HCT116 (cell line): ENCODE results near the gene CLSTN1. TPM values are rescaled to one million over a fixed set of nuclear protein-coding genes. Genes with fewer than 3 reads are reported as not detected.

Experiments used
- ATAC-seq: fragments of 200-7000 bp; cut with Tn5 transposase; 2 replicates; pipeline ENCODE4 v1.9.1; 2020; ENCODE audit warnings: mild to moderate bottlenecking, moderate library complexity
- BruUV-seq: library from RNA; stranded (reverse); fragments of 400-500 nt; replicated peaks from 2 replicates; lab custom pipeline; 2021; lab: Mats Ljungman, UMichigan
- CTCF ChIA-PET: fragments of 300-600 bp; sonication (Branson Sonifier 250); formaldehyde crosslinking; loops from one replicate; lab custom pipeline; 2021; ENCODE audit warnings: antibody characterized with exemption; lab: Charles Lee
- POLR2A ChIA-PET: fragments of 300-600, 350-600 bp; sonication (Branson Sonifier 250); formaldehyde crosslinking; loops from one replicate; lab custom pipeline; 2021; ENCODE audit warnings: antibody characterized with exemption; lab: Charles Lee
- RAD21 ChIA-PET, 2 experiments: fragments of 300-600 bp; sonication (Branson Sonifier 250); formaldehyde crosslinking; loops; one replicate each; lab custom pipeline; 2023; ENCODE audit warnings: low total read pairs in 2 of 2; ENCODE audit not compliant: uncharacterized antibody in 2 of 2, unreplicated experiment in 2 of 2, low non-redundant PET in 1 of 2; lab: Charles Lee
- DNase-seq: peaks from one replicate; pipeline ENCODE4 v3.0.0-alpha.2; 2010; ENCODE audit warnings: low read depth, low spot score
- H2AFZ ChIP-seq: fragments of 200-600 bp; shearing (Covaris generic), sonication (generic); 2 replicates; pipeline ENCODE4 v1.6.1; 2017; ENCODE audit warnings: low read depth, mixed run types, mixed read lengths, antibody characterized with exemption, low read length; ENCODE audit not compliant: poor library complexity, severe bottlenecking
- H3K27ac ChIP-seq: 2 replicates; pipeline ENCODE4 v1.5.1; 2012; ENCODE audit warnings: low read depth, low read length
- H3K27me3 ChIP-seq: fragments of 200-600 bp; sonication (generic); 2 replicates; pipeline ENCODE4 v1.6.1; 2016; ENCODE audit warnings: mixed run types, low read length, mixed read lengths; ENCODE audit not compliant: insufficient read depth
- H3K36me3 ChIP-seq, 2 experiments: fragments of 200-500 bp in 1 of 2; fragments of 200-600 bp in 1 of 2; sonication (Bioruptor generic) in 1 of 2; sonication (generic) in 1 of 2; 2 replicates each; pipeline versions ENCODE4 v1.5.1 to v1.6.1; 2014 to 2016; ENCODE audit warnings: low read length in 2 of 2, inconsistent platforms in 1 of 2, mixed read lengths in 1 of 2, mixed run types in 1 of 2; ENCODE audit not compliant: insufficient read depth in 2 of 2, control insufficient read depth in 1 of 2
- H3K4me1 ChIP-seq, 2 experiments: fragments of 200-600 bp in 1 of 2; sonication (generic) in 1 of 2; 2 replicates each; pipeline versions ENCODE4 v1.5.1 to v1.6.1; 2012 to 2017; ENCODE audit warnings: low read length in 2 of 2, inconsistent platforms in 1 of 2, mild to moderate bottlenecking in 1 of 2, mixed read lengths in 1 of 2, mixed run types in 1 of 2, moderate library complexity in 1 of 2; ENCODE audit not compliant: insufficient read depth in 2 of 2, control insufficient read depth in 1 of 2
- H3K4me2 ChIP-seq: fragments of 200-600 bp; sonication (generic); 2 replicates; pipeline ENCODE4 v1.6.1; 2017; ENCODE audit warnings: mixed run types, low read length, mixed read lengths
- H3K4me3 ChIP-seq, 2 experiments: fragments of 200-600 bp in 1 of 2; sonication (generic) in 1 of 2; replicated peaks in 1 of 2; 2 replicates each; pipeline ENCODE4 v1.5.1; 2011 to 2016; ENCODE audit warnings: low read length in 2 of 2, control low read depth in 1 of 2, low read depth in 1 of 2, mild to moderate bottlenecking in 1 of 2, mixed read lengths in 1 of 2, mixed run types in 1 of 2
- H3K79me2 ChIP-seq: fragments of 200-600 bp; sonication (generic); 2 replicates; pipeline ENCODE4 v1.6.1; 2017; ENCODE audit warnings: mild to moderate bottlenecking, mixed run types, low read length, moderate library complexity, mixed read lengths; ENCODE audit not compliant: insufficient read depth
- H3K9ac ChIP-seq: fragments of 200-600 bp; sonication (generic); 2 replicates; pipeline ENCODE4 v1.6.1; 2016; ENCODE audit warnings: low read length, mixed read lengths
- H3K9me2 ChIP-seq: fragments of 200-600 bp; sonication (generic), shearing (Covaris generic); 2 replicates; pipeline ENCODE4 v1.6.1; 2017; ENCODE audit warnings: mixed run types, mild to moderate bottlenecking, moderate library complexity; ENCODE audit not compliant: insufficient read depth
- H3K9me3 ChIP-seq, 2 experiments: fragments of 200-500 bp in 1 of 2; fragments of 200-600 bp in 1 of 2; sonication (Bioruptor generic) in 1 of 2; sonication (generic) in 1 of 2; 2 replicates each; pipeline ENCODE4 v1.6.1; 2014 to 2017; ENCODE audit warnings: low read length in 2 of 2, mixed read lengths in 2 of 2, inconsistent platforms in 1 of 2, low read depth in 1 of 2, mild to moderate bottlenecking in 1 of 2, mixed run types in 1 of 2, moderate library complexity in 1 of 2; ENCODE audit not compliant: control insufficient read depth in 1 of 2, insufficient read depth in 1 of 2
- H4K20me1 ChIP-seq: fragments of 200-600 bp; sonication (generic), shearing (Covaris generic); 2 replicates; pipeline ENCODE4 v1.6.1; 2017; ENCODE audit warnings: mixed run types, mild to moderate bottlenecking, moderate library complexity; ENCODE audit not compliant: insufficient read depth
- CEBPB ChIP-seq: IDR thresholded peaks from 2 replicates; pipeline ENCODE4 v1.6.1; 2012; ENCODE audit warnings: low read depth
- CTCF ChIP-seq, 3 experiments: fragments of 200-600 bp in 1 of 3; sonication (generic) in 1 of 3; IDR thresholded peaks in 2 of 3; conservative IDR thresholded peaks in 1 of 3; 2 replicates each; pipeline ENCODE4 v1.5.1; 2012 to 2017; ENCODE audit warnings: low read depth in 2 of 3, low read length in 2 of 3, antibody characterized with exemption in 1 of 3, borderline replicate concordance in 1 of 3, control low read depth in 1 of 3, mild to moderate bottlenecking in 1 of 3, mixed read lengths in 1 of 3, mixed run types in 1 of 3, moderate library complexity in 1 of 3; ENCODE audit not compliant: insufficient read depth in 1 of 3
- ELF1 ChIP-seq: IDR thresholded peaks from 2 replicates; pipeline ENCODE4 v1.6.1; 2012; ENCODE audit warnings: low read depth, borderline replicate concordance
- EZH2 ChIP-seq: fragments of 200-600 bp; sonication (generic); IDR thresholded peaks from 2 replicates; pipeline ENCODE4 v1.6.1; 2017; ENCODE audit warnings: antibody characterized with exemption, mixed run types
- EZH2phosphoT487 ChIP-seq: fragments of 200-600 bp; IDR thresholded peaks from 2 replicates; pipeline ENCODE4 v1.6.1; 2018; ENCODE audit warnings: antibody characterized with exemption, borderline replicate concordance
- JUND ChIP-seq: IDR thresholded peaks from 2 replicates; pipeline ENCODE4 v1.6.1; 2012
- POLR2AphosphoS5 ChIP-seq: IDR thresholded peaks from 2 replicates; pipeline ENCODE4 v1.6.1; 2011; ENCODE audit warnings: mild to moderate bottlenecking, low read depth, low read length, moderate library complexity
- RAD21 ChIP-seq: IDR thresholded peaks from 2 replicates; pipeline ENCODE4 v1.6.1; 2012; ENCODE audit warnings: low read depth, mild to moderate bottlenecking
- SIN3A ChIP-seq: IDR thresholded peaks from 2 replicates; pipeline ENCODE4 v1.6.1; 2012; ENCODE audit warnings: low read depth
- YY1 ChIP-seq: IDR thresholded peaks from 2 replicates; pipeline ENCODE4 v1.6.1; 2011; ENCODE audit warnings: low read length, low read depth, moderate library complexity, mild to moderate bottlenecking; ENCODE audit not compliant: insufficient replicate concordance; ENCODE audit errors: extremely low read depth
- ZBTB33 ChIP-seq: IDR thresholded peaks from 2 replicates; pipeline ENCODE4 v1.6.1; 2011; ENCODE audit warnings: mild to moderate bottlenecking, low read length, moderate library complexity; ENCODE audit not compliant: insufficient replicate concordance; ENCODE audit errors: extremely low read depth
- ZNF274 ChIP-seq: fragments of 200-500 bp; sonication (Bioruptor generic); IDR thresholded peaks from 2 replicates; pipeline ENCODE4 v1.6.1; 2014; ENCODE audit warnings: mild to moderate bottlenecking, low read depth, low read length, inconsistent platforms
- intact Hi-C: fragments of 100-400 bp; cut with micrococcal nuclease; formaldehyde crosslinking; loops from 2 replicates; pipeline ENCODE4 v1.10.0; 2022
- total RNA-seq: library from RNA; stranded (reverse); gene quantifications from one replicate; pipeline ENCODE4 v1.2.1, GENCODE V29; 2021; ENCODE audit not compliant: unreplicated experiment

The CLSTN1 gene
- total RNA-seq, 1 experiment from 2014 or later = 113 TPM

GRCh38 chr1:9817734-9818133 lies 6.0 kb downstream of the CLSTN1 start:
- ATAC-seq (no peak), DNase-seq (no peak)
- Histone ChIP-seq H3K79me2 (peaks cover 93% of the 10 kb centered on the region), H3K9ac (no peak overlapping the region), H3K4me1 (peaks cover 7 to 13% of the 10 kb centered on the region in 2 experiments), H3K36me3 (no peaks in the 10 kb centered on the region), H3K9me3 (no peaks in the 10 kb centered on the region), H3K4me3 (no peak overlapping the region), H3K27ac (no peak overlapping the region), H4K20me1 (peaks cover 14% of the 10 kb centered on the region; the same call in 1 of the 2 replicates), H3K4me2 (no peak overlapping the region), H3K9me2 (no peaks in the 10 kb centered on the region), H3K27me3 (no peaks in the 10 kb centered on the region), H2AFZ (no peak overlapping the region)
- POLR2A ChIA-PET = interaction anchor here (0.9 to 1.1 kb wide), 2 partner anchors 13 to 32 kb away, joined by 3 read pairs; no protein-coding TSS in a partner anchor
- BruUV-seq = no TSS peak
- CTCF ChIA-PET = no interaction called here
- TF ChIP-seq RAD21 = no peak
- no peak for TF ChIP-seq EZH2
- TF ChIP-seq CTCF (IDR thresholded peaks at IDR 0.05 in 2 of 3, conservative IDR thresholded peaks at IDR 0.05 in 1 of 3; ENCODE audit: borderline replicate concordance in 1 of 3, insufficient read depth in 1 of 3, low read depth in 2 of 3, low read length in 2 of 3) = no peak
- TF ChIP-seq YY1 = no peak
- TF ChIP-seq CEBPB = no peak
- no peak for TF ChIP-seq EZH2phosphoT487
- intact Hi-C loops = no loop called here
- RAD21 ChIA-PET = no interaction called here

GRCh38 chr1:9816199-9816598 lies 7.6 kb downstream of the CLSTN1 start:
- H3K4me3 ChIP-seq = no peak overlapping the region
- ATAC-seq (no peak), DNase-seq (no peak)
- H4K20me1 ChIP-seq = peaks cover 5% of the 10 kb centered on the region; the same call in 1 of the 2 replicates
- ChIA-PET RAD21 (no interaction called here), POLR2A (no interaction called here), CTCF (no interaction called here)
- no peak overlapping the region for H3K27ac ChIP-seq
- H3K4me2 ChIP-seq = no peak overlapping the region
- H3K4me1 ChIP-seq = no peaks in the 10 kb centered on the region
- H3K9me2 ChIP-seq = no peaks in the 10 kb centered on the region
- peaks cover 90% of the 10 kb centered on the region for H3K79me2 ChIP-seq
- no peaks in the 10 kb centered on the region for H3K9me3 ChIP-seq
- no peak overlapping the region for H2AFZ ChIP-seq
- no TSS peak for BruUV-seq
- H3K9ac ChIP-seq = no peak overlapping the region
- no peaks in the 10 kb centered on the region for H3K27me3 ChIP-seq
- intact Hi-C loops = no loop called here
- no peak for TF ChIP-seq ZBTB33
- no peak for TF ChIP-seq JUND
- TF ChIP-seq POLR2AphosphoS5 = no peak
- TF ChIP-seq SIN3A = no peak
- TF ChIP-seq ZNF274 = no peak
- TF ChIP-seq ELF1 = no peak
- TF ChIP-seq YY1 = no peak
- no peak for TF ChIP-seq CEBPB
- TF ChIP-seq EZH2 = no peak
- no peaks in the 10 kb centered on the region for H3K36me3 ChIP-seq
